Endothelial cell of umbilical vein (primary cell): ENCODE measurements around the gene CD160. TPM values are rescaled to one million over a fixed set of nuclear protein-coding genes. Genes with fewer than 3 reads are reported as not detected.

ENCODE experiments used
- BruUV-seq: library from RNA; stranded (reverse); fragments of 400-500 nt; replicated peaks from 2 replicates; lab custom pipeline; 2021; lab: Mats Ljungman, UMichigan
- CTCF ChIA-PET: fragments of 300-600, 350-600 bp; sonication (Branson Sonifier 250); formaldehyde crosslinking; loops from one replicate; lab custom pipeline; 2021; ENCODE audit warnings: antibody characterized with exemption, inconsistent platforms; lab: Charles Lee
- POLR2A ChIA-PET: fragments of 300-600, 350-600 bp; sonication (Branson Sonifier 250); formaldehyde crosslinking; loops from one replicate; lab custom pipeline; 2021; ENCODE audit warnings: antibody characterized with exemption, inconsistent platforms; lab: Charles Lee
- DNase-seq: peaks from one replicate; pipeline ENCODE4 v3.0.0-alpha.2; 2011; ENCODE audit warnings: low read depth, low spot score
- FAIRE-seq: peaks from 2 replicates; lab custom pipeline; 2011; peaks lifted over from hg19 to GRCh38; lab: Jason Lieb, UNC
- H2AFZ ChIP-seq: 2 replicates; pipeline ENCODE4 v1.6.0; 2012; ENCODE audit warnings: low read depth, low read length, control low read depth, inconsistent platforms
- H3K27ac ChIP-seq: 2 replicates; pipeline ENCODE4 v1.5.1; 2011; ENCODE audit warnings: low read depth, mild to moderate bottlenecking, control low read depth, low read length, moderate library complexity; ENCODE audit not compliant: insufficient read depth
- H3K27me3 ChIP-seq, 2 experiments: 2 replicates each; pipeline versions ENCODE4 v1.6.0 to v1.6.1; 2011; ENCODE audit warnings: low read length in 2 of 2, mixed read lengths in 1 of 2; ENCODE audit not compliant: control insufficient read depth in 2 of 2, insufficient read depth in 2 of 2
- H3K36me3 ChIP-seq, 2 experiments: 2 replicates in 1 of 2; 3 replicates in 1 of 2; pipeline ENCODE4 v1.5.1; 2011; ENCODE audit warnings: low read length in 2 of 2, mild to moderate bottlenecking in 1 of 2, moderate library complexity in 1 of 2; ENCODE audit not compliant: control insufficient read depth in 2 of 2, insufficient read depth in 2 of 2; ENCODE audit errors: extremely low read depth in 1 of 2
- H3K4me1 ChIP-seq: 3 replicates; pipeline ENCODE4 v1.5.1; 2011; ENCODE audit warnings: mild to moderate bottlenecking, low read length; ENCODE audit not compliant: control insufficient read depth, insufficient read depth; ENCODE audit errors: extremely low read depth
- H3K4me2 ChIP-seq: 2 replicates; pipeline ENCODE4 v1.6.1; 2011; ENCODE audit warnings: low read length, control low read depth, mixed read lengths; ENCODE audit not compliant: insufficient read depth
- H3K4me3 ChIP-seq, 3 experiments: fragments of 200-600 bp in 1 of 3; sonication (generic), shearing (Covaris generic) in 1 of 3; replicated peaks in 1 of 3; 2 replicates each; pipeline ENCODE4 v1.5.1; 2011 to 2016; ENCODE audit warnings: control low read depth in 3 of 3, low read length in 3 of 3, mild to moderate bottlenecking in 2 of 3, inconsistent platforms in 1 of 3, low read depth in 1 of 3, moderate library complexity in 1 of 3; ENCODE audit not compliant: insufficient read depth in 1 of 3
- H3K79me2 ChIP-seq: 2 replicates; pipeline ENCODE4 v1.6.0; 2012; ENCODE audit warnings: low read length, inconsistent platforms; ENCODE audit not compliant: control insufficient read depth, insufficient read depth
- H3K9ac ChIP-seq: replicated peaks from 2 replicates; pipeline ENCODE3; 2011; ENCODE audit warnings: low read length, control low read depth; ENCODE audit not compliant: insufficient read depth; ENCODE audit errors: extremely low read depth
- H3K9me1 ChIP-seq: replicated peaks from 3 replicates; pipeline ENCODE4 v1.6.0; 2011; ENCODE audit warnings: mild to moderate bottlenecking, low read length; ENCODE audit not compliant: control insufficient read depth, insufficient read depth; ENCODE audit errors: extremely low read depth
- H3K9me3 ChIP-seq: replicated peaks from 2 replicates; pipeline ENCODE4 v1.5.1; 2012; ENCODE audit warnings: low read length, inconsistent platforms; ENCODE audit not compliant: control insufficient read depth, insufficient read depth
- H4K20me1 ChIP-seq: replicated peaks from 2 replicates; pipeline ENCODE3; 2011; ENCODE audit warnings: mild to moderate bottlenecking, low read length; ENCODE audit not compliant: control insufficient read depth, insufficient read depth; ENCODE audit errors: extremely low read depth
- EZH2 ChIP-seq: IDR thresholded peaks from 2 replicates; pipeline ENCODE4 v1.6.1; 2012; ENCODE audit warnings: borderline replicate concordance, low read depth, mild to moderate bottlenecking, moderate library complexity, low read length, inconsistent platforms; ENCODE audit not compliant: severe bottlenecking
- FOS ChIP-seq: IDR thresholded peaks from 2 replicates; pipeline ENCODE4 v1.6.1; 2011; ENCODE audit warnings: mild to moderate bottlenecking, low read length, moderate library complexity, borderline replicate concordance; ENCODE audit not compliant: insufficient read depth
- GATA2 ChIP-seq: IDR thresholded peaks from 2 replicates; pipeline ENCODE4 v1.7.0; 2011; ENCODE audit warnings: low read depth, mild to moderate bottlenecking, moderate library complexity, mixed read lengths, low read length; ENCODE audit not compliant: insufficient read length, insufficient read depth
- JUN ChIP-seq: IDR thresholded peaks from 2 replicates; pipeline ENCODE4 v1.6.1; 2011; ENCODE audit warnings: borderline replicate concordance, low read depth; ENCODE audit not compliant: insufficient read length, insufficient read depth
- MAX ChIP-seq: IDR thresholded peaks from 2 replicates; pipeline ENCODE4 v1.6.1; 2011; ENCODE audit not compliant: insufficient read depth, insufficient read length
- POLR2A ChIP-seq: IDR thresholded peaks from 2 replicates; pipeline ENCODE4 v1.6.1; 2012; ENCODE audit warnings: low read depth, mild to moderate bottlenecking, control low read depth, low read length
- dilution Hi-C: fragments of 300-500 bp; cut with MboI; formaldehyde crosslinking; loops from one replicate; pipeline ENCODE4 v1.15.0; 2019; ENCODE audit warnings: low sequenced_read_pairs; ENCODE audit not compliant: extremely low pct_ligation_motif_present
- intact Hi-C: fragments of 100-400 bp; cut with micrococcal nuclease; formaldehyde crosslinking; loops from one replicate; pipeline ENCODE4 v1.10.0; 2022
- polyA plus RNA-seq, 4 experiments: library from polyadenylated mRNA; depleted of rRNA in 3 of 4; stranded (reverse) in 3 of 4; unstranded in 1 of 4; fragments of >200 nt; gene quantifications; 2 replicates each; pipeline versions ENCODE4 v1.2.1 to v1.2.3, GENCODE V29; 2011 to 2012; ENCODE audit warnings: missing spikeins in 1 of 4
- total RNA-seq: library from RNA; stranded (reverse); gene quantifications from 2 replicates; pipeline ENCODE4 v1.2.3, GENCODE V29; 2021
- TF ChIP-seq, protein P1 (sequence below), 2 donors: IDR thresholded peaks; 1 replicate in 1 of 2; 2 replicates in 1 of 2; pipeline ENCODE4 v1.5.1; 2011; ENCODE audit warnings: low read length in 2 of 2, mild to moderate bottlenecking in 2 of 2, moderate library complexity in 2 of 2, control low read depth in 1 of 2, inconsistent platforms in 1 of 2, low read depth in 1 of 2; ENCODE audit not compliant: insufficient read depth in 1 of 2; ENCODE audit errors: extremely low read depth in 1 of 2

CD160 gene
- total and polyA plus RNA-seq, 2 donors (not counting 3 experiments of a cell fraction or from before 2014, with no cell fraction given): not detected

- dilution Hi-C loops (no loop called here), intact Hi-C loops (no loop called here)
- Histone ChIP-seq H4K20me1 (no peaks in the 10 kb centered on the region), H3K27me3 (no peaks in the 10 kb centered on the region), H3K79me2 (peaks cover 7% of the 10 kb centered on the region), H2AFZ (no peak overlapping the region), H3K4me2 (no peak overlapping the region), H3K4me3 (no peak overlapping the region), H3K36me3 (peaks cover 0 to 2% of the 10 kb centered on the region in 2 experiments), H3K4me1 (peaks cover 11% of the 10 kb centered on the region), H3K27ac (no peak overlapping the region), H3K9me3 (no peaks in the 10 kb centered on the region), H3K9me1 (no peaks in the 10 kb centered on the region), H3K9ac (no peak overlapping the region)
- POLR2A ChIA-PET: no interaction called here
- no TSS peak for BruUV-seq
- TF ChIP-seq MAX (no peak), JUN (no peak), FOS (no peak), POLR2A (no peak), EZH2 (no peak), GATA2 (no peak)
- TF ChIP-seq, protein P1, sequence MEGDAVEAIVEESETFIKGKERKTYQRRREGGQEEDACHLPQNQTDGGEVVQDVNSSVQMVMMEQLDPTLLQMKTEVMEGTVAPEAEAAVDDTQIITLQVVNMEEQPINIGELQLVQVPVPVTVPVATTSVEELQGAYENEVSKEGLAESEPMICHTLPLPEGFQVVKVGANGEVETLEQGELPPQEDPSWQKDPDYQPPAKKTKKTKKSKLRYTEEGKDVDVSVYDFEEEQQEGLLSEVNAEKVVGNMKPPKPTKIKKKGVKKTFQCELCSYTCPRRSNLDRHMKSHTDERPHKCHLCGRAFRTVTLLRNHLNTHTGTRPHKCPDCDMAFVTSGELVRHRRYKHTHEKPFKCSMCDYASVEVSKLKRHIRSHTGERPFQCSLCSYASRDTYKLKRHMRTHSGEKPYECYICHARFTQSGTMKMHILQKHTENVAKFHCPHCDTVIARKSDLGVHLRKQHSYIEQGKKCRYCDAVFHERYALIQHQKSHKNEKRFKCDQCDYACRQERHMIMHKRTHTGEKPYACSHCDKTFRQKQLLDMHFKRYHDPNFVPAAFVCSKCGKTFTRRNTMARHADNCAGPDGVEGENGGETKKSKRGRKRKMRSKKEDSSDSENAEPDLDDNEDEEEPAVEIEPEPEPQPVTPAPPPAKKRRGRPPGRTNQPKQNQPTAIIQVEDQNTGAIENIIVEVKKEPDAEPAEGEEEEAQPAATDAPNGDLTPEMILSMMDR (IDR thresholded peaks at IDR 0.05; ENCODE audit: extremely low read depth in 1 of 2, insufficient read depth in 1 of 2, low read depth in 1 of 2, low read length in 2 of 2): no peak
- FAIRE-seq: no peak
- CTCF ChIA-PET: interaction anchor here (1.2 kb wide), 1 partner anchor 56 kb away, joined by 3 read pairs; no protein-coding TSS in a partner anchor
- DNase-seq: no peak
Observed at GRCh38 chr1:145777357-145778145, 58.3 kb downstream of the CD160 start.
